NCI-H82 treated with DMSO at 0.1 percent for 48 hours (cell line): Measurements from ENCODE around the gene ALDH2.
"Not testable (repeated sequence)": the region's sequence is repeated elsewhere in the genome, so short reads cannot be mapped to it uniquely, and the experiment has no call there.

Experiments used
- DNase-seq: peaks from one replicate; lab custom pipeline; 2025; ENCODE audit not compliant: unreplicated experiment; lab: John Stamatoyannopoulos, UW

ALDH2 gene

DNA sequence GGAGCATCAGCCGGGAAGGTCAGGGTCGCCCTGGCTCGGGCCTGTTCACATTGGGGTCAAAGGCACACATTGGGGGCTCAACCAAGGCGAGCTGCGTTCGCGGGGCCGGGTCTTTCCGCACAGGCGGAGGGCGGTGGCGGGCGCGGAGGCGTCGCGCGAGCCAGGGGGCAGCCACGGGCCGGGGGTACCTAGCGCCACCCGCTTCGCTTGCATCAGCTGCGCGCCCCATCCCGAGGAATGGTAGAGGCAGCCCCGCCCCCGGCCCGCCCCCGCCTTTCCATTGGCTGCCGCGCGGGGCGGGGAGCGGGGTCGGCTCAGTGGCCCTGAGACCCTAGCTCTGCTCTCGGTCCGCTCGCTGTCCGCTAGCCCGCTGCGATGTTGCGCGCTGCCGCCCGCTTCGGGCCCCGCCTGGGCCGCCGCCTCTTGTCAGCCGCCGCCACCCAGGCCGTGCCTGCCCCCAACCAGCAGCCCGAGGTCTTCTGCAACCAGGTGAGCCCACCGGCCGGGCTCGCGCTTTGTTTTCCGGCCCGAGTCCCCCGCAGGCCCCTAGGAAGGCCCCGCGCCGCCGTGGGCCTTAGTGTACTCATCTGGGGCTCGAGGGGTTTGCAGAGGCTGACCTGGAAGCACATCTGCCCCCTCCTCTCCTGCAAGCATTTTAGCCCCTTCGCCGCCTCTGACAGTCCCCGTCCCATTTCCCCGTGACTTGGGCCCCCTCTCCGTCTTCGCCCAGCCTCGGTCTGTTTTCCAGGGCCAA lies at the start of gene ALDH2:
TSS of gene ALDH2 (plus strand) at position 326 of the 754 bp plus-strand sequence. CDS start at position 376, 50 bp downstream.
- peak; percentile 30 for DNase-seq

DNA sequence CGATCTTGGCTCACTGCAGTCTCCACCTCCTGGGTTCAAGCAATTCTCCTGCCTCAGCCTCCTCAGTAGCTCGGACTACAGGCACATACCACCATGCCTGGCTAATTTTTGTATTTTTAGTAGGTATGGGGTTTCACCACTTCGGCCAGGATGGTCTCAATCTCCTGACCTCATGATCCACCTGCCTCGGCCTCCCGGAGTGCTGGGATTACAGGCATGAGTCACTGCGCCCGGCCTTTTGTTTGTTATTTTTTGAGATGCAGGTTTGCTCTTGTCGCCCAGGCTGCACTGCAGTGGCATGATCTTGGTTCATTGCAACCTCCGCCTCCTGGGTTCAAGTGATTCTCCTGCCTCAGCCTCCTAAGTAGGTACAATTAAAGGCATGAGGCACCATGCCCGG lies 47.4 kb upstream of the ALDH2 start:
- DNase-seq: not testable (repeated sequence)

- DNase-seq: no peak
These were observed 46.3 kb upstream of the ALDH2 start for GRCh38 chr12:111720457-111720856.

- DNase-seq: not testable (repeated sequence)
These were observed 42.9 kb upstream of the ALDH2 start for GRCh38 chr12:111723646-111724360.

- DNase-seq: no peak
These were observed 37.9 kb upstream of the ALDH2 start for GRCh38 chr12:111728795-111729194.

DNA sequence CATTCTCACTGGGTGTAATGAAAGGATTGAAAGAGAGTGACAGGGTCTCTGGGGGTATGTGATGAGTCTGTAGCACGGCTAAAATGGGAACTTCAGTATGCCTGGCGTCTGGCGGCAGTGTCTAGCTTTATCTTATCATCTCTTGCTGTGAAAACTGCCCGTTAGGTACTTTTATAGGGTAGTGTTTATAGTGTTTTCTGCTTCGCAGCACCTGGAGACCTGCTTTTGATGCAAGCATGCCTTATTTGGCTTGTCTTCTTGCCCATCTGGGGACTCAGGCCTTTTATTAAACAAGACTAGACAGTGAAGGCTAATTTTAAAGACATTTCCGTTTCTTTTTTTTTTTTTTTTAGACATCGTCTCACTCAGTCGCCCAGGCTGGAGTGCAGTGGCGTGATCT lies 36.3 kb upstream of the ALDH2 start:
- DNase-seq: no peak

- DNase-seq: no peak
These were observed 33.9 kb upstream of the ALDH2 start for GRCh38 chr12:111732786-111733185.

DNA sequence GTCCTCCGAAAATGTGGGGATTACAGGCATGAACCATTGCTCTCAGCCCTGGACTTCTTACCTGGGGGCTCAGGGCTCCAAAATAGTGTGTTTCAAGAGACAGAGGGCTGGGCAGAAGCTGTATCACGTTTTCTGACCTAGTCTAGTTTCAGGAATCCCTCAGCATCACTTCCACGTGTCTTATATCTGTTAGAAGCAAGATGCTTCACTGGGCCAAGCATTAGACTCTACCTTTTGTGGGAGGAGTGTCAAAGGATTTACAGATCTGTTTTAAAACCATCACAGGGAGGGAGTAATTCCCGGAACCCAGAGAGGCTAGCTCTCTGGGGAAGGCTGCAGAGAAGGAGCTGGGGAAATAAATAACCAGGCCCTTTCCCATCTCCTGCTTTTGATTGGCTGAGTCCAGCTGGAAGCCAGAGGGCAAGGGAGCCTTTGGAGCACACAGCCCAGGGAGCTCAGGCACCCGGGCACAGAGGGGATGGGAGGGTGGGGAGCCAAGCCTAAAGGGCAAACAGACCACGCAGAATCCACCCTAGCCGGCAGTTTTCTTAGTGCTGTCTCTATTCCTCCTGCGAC lies 33.3 kb upstream of the ALDH2 start:
- DNase-seq: no peak

DNA sequence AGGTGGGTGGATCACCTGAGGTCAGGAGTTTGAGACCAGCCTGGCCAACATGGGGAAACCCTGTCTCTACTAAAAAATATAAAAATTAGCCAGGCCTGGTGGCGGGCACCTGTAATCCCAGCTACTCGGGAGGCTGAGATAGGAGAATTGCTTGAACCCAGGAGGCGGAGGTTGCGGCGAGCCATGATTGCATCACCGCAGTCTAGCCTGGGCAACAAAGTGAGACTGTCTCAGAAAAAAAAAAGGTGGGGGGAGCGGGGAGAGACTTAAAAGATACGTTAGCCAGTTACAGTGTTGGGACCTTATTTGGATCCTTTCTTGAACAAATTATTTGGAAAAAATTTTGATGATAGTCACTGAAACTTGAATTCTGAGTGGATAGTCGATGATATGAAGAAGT lies 27.2 kb upstream of the ALDH2 start:
- not testable (repeated sequence) for DNase-seq

DNA sequence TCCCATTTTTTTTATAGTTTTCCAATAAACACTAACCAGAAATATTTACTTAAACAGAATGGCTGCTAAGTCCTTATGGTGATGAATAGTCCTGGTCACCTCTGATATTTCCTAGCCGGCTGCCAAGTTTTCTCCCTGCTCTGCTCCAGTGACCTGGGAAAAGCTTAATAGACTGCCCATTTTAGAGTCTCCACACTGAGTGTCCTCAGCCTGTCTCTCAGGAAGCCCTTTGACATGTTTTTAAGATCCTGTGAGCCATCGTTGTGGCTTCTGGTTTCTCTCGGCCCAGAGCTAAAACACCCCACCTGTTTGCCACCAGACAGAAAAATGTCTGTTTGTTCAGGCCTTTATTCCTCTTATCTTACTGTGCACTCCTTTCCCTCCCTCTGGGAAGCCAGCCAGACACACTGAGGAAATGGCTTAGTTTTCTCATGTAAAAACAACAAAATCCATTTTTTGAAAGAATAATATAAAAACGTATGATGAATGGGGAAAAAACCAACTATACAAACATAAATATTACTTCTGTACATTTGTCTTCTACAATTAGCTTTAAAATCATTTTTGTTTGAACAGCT lies 25.4 kb upstream of the ALDH2 start:
- no peak for DNase-seq

DNA sequence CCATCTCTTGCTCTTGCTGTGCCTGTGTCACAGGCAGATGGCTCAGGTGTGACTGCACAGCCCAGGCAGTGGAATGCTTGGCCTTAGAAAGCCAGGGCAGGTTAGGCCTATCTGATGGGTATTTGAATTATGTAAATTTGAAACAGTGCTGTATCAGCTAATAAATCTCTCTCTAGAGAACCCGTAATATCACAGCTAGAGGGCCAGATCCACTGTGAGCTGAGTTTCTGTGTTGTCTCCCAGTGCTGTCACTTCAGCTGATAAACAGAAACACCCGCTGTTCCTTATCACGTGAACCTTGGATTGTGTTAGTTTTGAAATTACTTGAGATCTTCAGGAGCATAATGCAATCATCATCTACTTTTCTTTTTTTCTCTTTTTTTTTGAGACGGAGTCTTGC lies 21.5 kb upstream of the ALDH2 start:
- DNase-seq: no peak

DNA sequence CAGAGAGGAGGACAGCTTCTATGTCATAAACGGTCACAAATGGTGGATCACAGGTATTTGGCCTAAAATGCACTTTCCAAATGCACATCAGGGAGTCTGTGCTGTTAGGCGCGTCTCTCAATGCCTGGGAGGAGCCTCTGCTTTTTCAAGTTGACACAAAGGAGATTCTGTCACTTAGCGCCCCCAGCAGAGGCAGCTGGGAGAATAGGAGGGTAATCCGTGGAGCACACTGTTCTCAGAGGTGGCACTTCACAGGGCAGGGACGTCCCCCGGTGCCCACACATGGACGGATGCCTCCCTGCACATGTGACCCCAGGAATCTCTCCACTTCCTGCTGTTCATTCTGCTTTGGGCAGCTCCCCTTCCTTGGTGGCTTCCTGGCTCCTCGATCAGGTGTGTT lies 19.4 kb upstream of the ALDH2 start:
- DNase-seq: no peak

GRCh38 chr12:111748151-111748672 lies 18.5 kb upstream of the ALDH2 start:
- DNase-seq: no peak

DNA sequence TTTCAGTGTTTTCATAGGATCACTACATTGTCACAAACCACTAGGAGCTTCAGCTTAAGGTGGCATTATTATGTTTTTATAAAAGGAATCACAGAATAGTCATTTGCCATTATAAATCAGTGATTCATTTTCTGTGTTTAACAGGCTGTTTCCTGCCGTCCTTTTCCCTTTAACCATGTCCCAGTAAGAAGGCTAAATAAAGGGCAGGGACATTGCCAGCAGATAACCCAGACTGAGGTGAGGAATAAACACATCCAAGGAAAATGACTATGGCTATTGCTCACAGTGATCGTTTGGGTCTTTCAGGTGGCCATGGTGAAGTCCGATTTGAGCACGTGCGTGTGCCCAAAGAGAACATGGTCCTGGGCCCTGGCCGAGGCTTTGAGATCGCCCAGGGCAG lies 17.9 kb upstream of the ALDH2 start:
- no peak for DNase-seq

DNA sequence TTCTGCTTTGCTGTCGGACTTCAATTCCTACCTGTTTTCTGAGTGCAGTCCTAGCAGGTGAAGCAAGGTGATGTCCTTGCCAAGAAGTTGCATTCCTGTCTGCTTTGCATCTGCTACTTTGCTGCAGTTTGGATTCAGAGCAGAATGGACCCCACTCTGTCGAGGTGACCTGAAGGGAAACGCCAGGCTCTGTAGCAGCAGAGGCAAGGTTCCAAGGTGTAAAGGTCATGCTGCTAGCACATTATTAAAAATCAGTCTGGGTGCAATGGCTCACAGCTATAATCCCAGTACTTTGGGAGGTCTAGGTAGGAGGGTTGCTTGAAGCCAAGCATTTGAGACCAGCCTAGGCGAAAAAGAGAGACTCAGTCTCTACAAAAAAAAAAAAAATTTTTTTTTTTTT lies 17.3 kb upstream of the ALDH2 start:
- no peak for DNase-seq

- no peak for DNase-seq
These were observed 13.4 kb upstream of the ALDH2 start for GRCh38 chr12:111753144-111753881.

GRCh38 chr12:111754671-111755070 lies 12.1 kb upstream of the ALDH2 start:
- DNase-seq: no peak

GRCh38 chr12:111756196-111756595 lies 10.5 kb upstream of the ALDH2 start:
- no peak for DNase-seq

DNA sequence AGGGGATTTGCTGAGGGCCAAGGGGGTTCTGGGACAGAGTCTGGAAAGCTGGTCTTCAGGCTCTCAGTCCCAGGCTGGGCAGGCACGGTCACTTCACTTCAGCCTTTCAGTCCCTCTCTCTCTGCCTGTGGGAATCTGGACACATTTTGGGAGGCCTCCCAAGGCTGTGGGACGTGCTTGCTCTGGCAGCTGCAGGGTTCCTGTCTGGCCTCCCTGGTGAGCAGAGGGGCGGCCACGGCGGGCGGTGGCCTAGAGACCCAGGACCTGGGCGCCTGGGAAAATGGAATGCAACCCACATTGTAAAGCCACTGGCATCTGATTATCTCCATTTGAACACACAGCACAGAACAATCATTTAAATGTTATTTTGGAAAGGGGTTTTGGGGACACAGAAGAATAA lies 10.1 kb upstream of the ALDH2 start:
- DNase-seq: no peak

GRCh38 chr12:111757361-111758119 lies 9.2 kb upstream of the ALDH2 start:
- no peak for DNase-seq
